Ascending aorta (tissue), 2 donors: ENCODE data around the gene WAS. TPM values are rescaled to one million over a fixed set of nuclear protein-coding genes. Genes with fewer than 3 reads are reported as not detected.
"Not testable (repeated sequence)": the region's sequence is repeated elsewhere in the genome, so short reads cannot be mapped to it uniquely, and the experiment has no call there.

Experiments used
- DNase-seq, 2 donors: peaks; one replicate each; pipeline ENCODE4 v3.0.0-alpha.2; 2019; ENCODE audit warnings: low spot score in 2 of 2
- H3K27ac ChIP-seq, 2 donors: fragments of 200-600 bp; sonication (generic); one replicate each; pipeline ENCODE4 v1.5.1; 2016 to 2017; ENCODE audit warnings: mild to moderate bottlenecking in 1 of 2
- H3K27me3 ChIP-seq: fragments of 200-600 bp; sonication (generic); one replicate; pipeline ENCODE4 v1.5.1; 2017
- H3K36me3 ChIP-seq, 2 donors: fragments of 200-600 bp; sonication (generic); one replicate each; pipeline ENCODE4 v1.5.1; 2016
- H3K4me1 ChIP-seq, 2 donors: fragments of 200-600 bp; sonication (generic); one replicate each; pipeline ENCODE4 v1.5.1; 2016 to 2017; ENCODE audit warnings: mild to moderate bottlenecking in 1 of 2
- H3K4me3 ChIP-seq, 2 donors: fragments of 200-600 bp; sonication (generic); one replicate each; pipeline ENCODE4 v1.5.1; 2016 to 2017; ENCODE audit warnings: mild to moderate bottlenecking in 1 of 2
- H3K9me3 ChIP-seq, 2 donors: fragments of 200-600 bp; sonication (generic); one replicate each; pipeline ENCODE4 v1.5.1; 2016
- CTCF ChIP-seq, 3 experiments: fragments of 200-600 bp in 2 of 3; fragments of 450-650 bp in 1 of 3; sonication (generic) in 2 of 3; IDR thresholded peaks; one replicate each; pipeline ENCODE4 v1.5.1; 2016 to 2019; ENCODE audit warnings: antibody characterized with exemption in 3 of 3, mild to moderate bottlenecking in 1 of 3, moderate library complexity in 1 of 3
- intact Hi-C: fragments of 100-400 bp; cut with DNase I; formaldehyde crosslinking; loops from one replicate; pipeline ENCODE4 v1.15.1; 2023
- total RNA-seq: library from RNA; depleted of rRNA; stranded (reverse); fragments of >200 nt; gene quantifications from one replicate; pipeline ENCODE4 v1.1.0, GENCODE V29; 2016

WAS gene
- total RNA-seq = 29.5 TPM

- Histone ChIP-seq H3K4me1 (no peaks in the 10 kb centered on the region), H3K9me3 (no peaks in the 10 kb centered on the region), H3K36me3 (no peaks in the 10 kb centered on the region), H3K27me3 (no peaks in the 10 kb centered on the region), H3K4me3 (peak within 1 kb of the TSS in 1 of 2 donors; percentile 37), H3K27ac (no peak within 1 kb of the TSS)
- TF ChIP-seq CTCF (IDR thresholded peaks at IDR 0.05) = no peak
- no peak for DNase-seq
- intact Hi-C loops = no loop called here
These were observed at the start of gene WAS for GRCh38 chrX:48683411-48683982. Gene WAS (plus strand): TSS chrX:48683799. CDS start chrX:48683854, 55 bp downstream.

- peaks cover 0 to 2% of the 10 kb centered on the region in 2 donors for H3K4me1 ChIP-seq
- intact Hi-C loops = no loop called here
- H3K27me3 ChIP-seq = no peaks in the 10 kb centered on the region
- no peak overlapping the region for H3K27ac ChIP-seq
- no peak for DNase-seq
- TF ChIP-seq CTCF (IDR thresholded peaks at IDR 0.05) = no peak
- no peaks in the 10 kb centered on the region for H3K36me3 ChIP-seq
- H3K9me3 ChIP-seq = no peaks in the 10 kb centered on the region
- no peak overlapping the region for H3K4me3 ChIP-seq
These were observed 47.3 kb upstream of the WAS start for GRCh38 chrX:48636301-48636700.

GRCh38 chrX:48636776-48637175, 46.8 kb upstream of the WAS start:
- no peak for DNase-seq
- Histone ChIP-seq H3K27me3 (no peaks in the 10 kb centered on the region), H3K9me3 (no peaks in the 10 kb centered on the region), H3K4me3 (no peak overlapping the region), H3K4me1 (no peaks in the 10 kb centered on the region), H3K36me3 (no peaks in the 10 kb centered on the region), H3K27ac (no peak overlapping the region)
- intact Hi-C loops = no loop called here
- TF ChIP-seq CTCF (IDR thresholded peaks at IDR 0.05) = no peak

DNA sequence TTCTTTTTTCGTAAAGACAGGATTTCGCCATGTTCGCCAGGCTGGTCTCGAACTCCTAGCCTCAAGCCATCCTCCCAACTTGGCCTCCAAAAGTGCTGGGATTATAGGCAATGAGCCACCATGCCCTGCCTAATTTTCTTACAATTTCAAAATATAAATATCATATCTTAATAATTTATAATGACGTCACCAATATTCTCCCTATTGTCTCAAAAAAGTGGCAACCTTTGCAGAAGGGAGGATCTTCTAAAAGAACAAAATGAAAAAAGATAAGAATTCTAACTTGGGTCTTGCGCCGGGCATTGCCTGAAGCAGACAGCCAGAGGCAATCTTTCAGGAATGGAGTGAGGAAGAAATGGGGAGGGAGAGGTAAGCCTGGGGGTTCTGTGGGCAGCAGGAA, 37.9 kb upstream of the WAS start:
- H3K9me3 ChIP-seq = no peaks in the 10 kb centered on the region
- no peaks in the 10 kb centered on the region for H3K27me3 ChIP-seq
- no peak overlapping the region for H3K27ac ChIP-seq
- TF ChIP-seq CTCF (IDR thresholded peaks at IDR 0.05) = no peak
- intact Hi-C loops = no loop called here
- no peaks in the 10 kb centered on the region for H3K36me3 ChIP-seq
- no peak overlapping the region for H3K4me3 ChIP-seq
- H3K4me1 ChIP-seq = no peaks in the 10 kb centered on the region
- DNase-seq = no peak

DNA sequence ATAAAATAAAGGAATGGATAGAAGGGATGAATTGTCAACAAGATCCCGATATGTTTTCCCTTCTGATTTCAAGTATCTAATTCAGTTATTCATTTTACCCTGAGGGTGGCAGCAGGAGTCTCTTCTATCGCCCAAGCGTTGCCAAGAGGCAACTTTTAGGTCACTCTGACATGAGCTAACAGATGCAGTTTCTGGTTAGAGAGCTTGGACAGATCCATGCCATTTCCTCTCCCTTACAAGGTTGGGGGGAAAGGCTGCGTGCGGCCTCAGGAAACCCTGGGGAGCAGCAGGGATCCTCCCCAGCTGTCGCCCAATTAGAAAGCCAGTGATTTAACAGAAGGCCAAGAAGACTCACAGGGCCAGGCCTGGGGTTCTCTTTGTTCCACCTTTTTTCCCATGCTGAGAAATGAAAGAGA, 35.3 kb upstream of the WAS start:
- Histone ChIP-seq H3K36me3 (no peaks in the 10 kb centered on the region), H3K27me3 (no peaks in the 10 kb centered on the region), H3K9me3 (no peaks in the 10 kb centered on the region), H3K27ac (no peak overlapping the region), H3K4me1 (no peaks in the 10 kb centered on the region), H3K4me3 (no peak overlapping the region)
- DNase-seq = peak in 1 of 2 donors; percentile 63
- TF ChIP-seq CTCF (IDR thresholded peaks at IDR 0.05) = peak in 1 of 3 experiments; percentile 38
- intact Hi-C loops = no loop called here

- Histone ChIP-seq H3K27me3 (no peaks in the 10 kb centered on the region), H3K27ac (no peak overlapping the region), H3K4me3 (no peak overlapping the region), H3K36me3 (no peaks in the 10 kb centered on the region), H3K4me1 (no peaks in the 10 kb centered on the region), H3K9me3 (no peaks in the 10 kb centered on the region)
- intact Hi-C loops = no loop called here
- TF ChIP-seq CTCF (IDR thresholded peaks at IDR 0.05) = no peak
- no peak for DNase-seq
These were observed 34.5 kb upstream of the WAS start for GRCh38 chrX:48649102-48649501.

DNA sequence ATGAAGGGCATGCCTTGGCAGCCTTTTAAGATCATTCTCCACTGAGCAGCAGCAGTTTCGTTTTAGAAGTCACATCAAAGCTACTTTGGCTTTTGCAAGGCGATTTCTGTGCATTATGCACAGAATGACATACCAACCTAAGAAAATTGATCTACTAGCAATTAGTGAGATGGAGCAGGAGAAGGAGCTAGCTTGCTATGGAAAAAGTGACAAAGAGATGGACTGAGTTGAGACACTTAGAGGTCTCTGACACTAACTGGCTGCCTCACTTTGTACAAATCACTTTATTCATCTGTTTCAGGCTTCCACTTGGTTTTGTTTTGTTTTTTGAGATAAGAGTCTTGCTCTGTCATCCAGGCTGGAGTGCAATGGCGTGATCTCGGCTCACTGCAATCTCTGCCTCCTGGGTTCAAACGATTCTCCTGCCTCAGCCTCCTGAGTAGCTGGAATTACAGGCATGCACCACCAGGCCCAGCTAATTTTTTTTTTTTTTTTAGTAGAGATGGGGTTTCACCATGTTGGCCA, 31.5 kb upstream of the WAS start:
- H3K4me1 ChIP-seq, H3K9me3 ChIP-seq, H3K4me3 ChIP-seq, DNase-seq, intact Hi-C loops, H3K36me3 ChIP-seq, H3K27ac ChIP-seq, H3K27me3 ChIP-seq: not testable (repeated sequence)

GRCh38 chrX:48654746-48655145, 28.9 kb upstream of the WAS start:
- DNase-seq, H3K27me3 ChIP-seq, H3K9me3 ChIP-seq, H3K4me3 ChIP-seq, H3K4me1 ChIP-seq, H3K36me3 ChIP-seq, H3K27ac ChIP-seq, intact Hi-C loops: not testable (repeated sequence)
